ENCODE results near the gene RSAD1.

- TF ChIP-seq, protein P1, sequence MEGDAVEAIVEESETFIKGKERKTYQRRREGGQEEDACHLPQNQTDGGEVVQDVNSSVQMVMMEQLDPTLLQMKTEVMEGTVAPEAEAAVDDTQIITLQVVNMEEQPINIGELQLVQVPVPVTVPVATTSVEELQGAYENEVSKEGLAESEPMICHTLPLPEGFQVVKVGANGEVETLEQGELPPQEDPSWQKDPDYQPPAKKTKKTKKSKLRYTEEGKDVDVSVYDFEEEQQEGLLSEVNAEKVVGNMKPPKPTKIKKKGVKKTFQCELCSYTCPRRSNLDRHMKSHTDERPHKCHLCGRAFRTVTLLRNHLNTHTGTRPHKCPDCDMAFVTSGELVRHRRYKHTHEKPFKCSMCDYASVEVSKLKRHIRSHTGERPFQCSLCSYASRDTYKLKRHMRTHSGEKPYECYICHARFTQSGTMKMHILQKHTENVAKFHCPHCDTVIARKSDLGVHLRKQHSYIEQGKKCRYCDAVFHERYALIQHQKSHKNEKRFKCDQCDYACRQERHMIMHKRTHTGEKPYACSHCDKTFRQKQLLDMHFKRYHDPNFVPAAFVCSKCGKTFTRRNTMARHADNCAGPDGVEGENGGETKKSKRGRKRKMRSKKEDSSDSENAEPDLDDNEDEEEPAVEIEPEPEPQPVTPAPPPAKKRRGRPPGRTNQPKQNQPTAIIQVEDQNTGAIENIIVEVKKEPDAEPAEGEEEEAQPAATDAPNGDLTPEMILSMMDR (IDR thresholded peaks at IDR 0.05): no peak
- TF ChIP-seq TEAD4 (IDR thresholded peaks at IDR 0.05; ENCODE audit: borderline replicate concordance, insufficient read depth) (no peak), EP300 (IDR thresholded peaks at IDR 0.05; ENCODE audit: borderline replicate concordance in 1 of 2, low read depth in 1 of 2, low read length in 1 of 2) (no peak), GABPA (IDR thresholded peaks at IDR 0.05; ENCODE audit: low read depth) (no peak), POLR2AphosphoS5 (IDR thresholded peaks at IDR 0.05; ENCODE audit: low read depth, low read length) (no peak), EZH2phosphoT487 (IDR thresholded peaks at IDR 0.05; ENCODE audit: borderline replicate concordance, low read depth) (no peak), CHD2 (IDR thresholded peaks at IDR 0.05; ENCODE audit: low read length, partially characterized antibody) (no peak)
Measured at GRCh38 chr17:50469208-50469605, 9.5 kb upstream of the RSAD1 start.

Measured in SK-N-SH (cell line).